Measurements from ENCODE around the gene TBC1D19. TPM values are rescaled to one million over a fixed set of nuclear protein-coding genes. Genes with fewer than 3 reads are reported as not detected.

TBC1D19 gene
- total and polyA plus RNA-seq, 4 donors: 1.2 to 5.8 (median 2.2) TPM

GRCh38 chr4:26717332-26717731, 133.4 kb downstream of the TBC1D19 start:
- Histone ChIP-seq H3K9me3 (ENCODE audit: control insufficient read depth in 4 of 4, low read length in 3 of 4) (no peaks in the 10 kb centered on the region), H3K27me3 (ENCODE audit: control insufficient read depth in 4 of 4, insufficient read depth in 4 of 4, low read length in 3 of 4) (no peaks in the 10 kb centered on the region), H3K27ac (ENCODE audit: low read depth in 1 of 2, low read length in 2 of 2) (no peak overlapping the region), H3K4me1 (ENCODE audit: control insufficient read depth in 4 of 4, insufficient read depth in 4 of 4, low read length in 3 of 4) (no peaks in the 10 kb centered on the region), H3K4me3 (ENCODE audit: low read depth in 1 of 3, low read length in 3 of 3) (no peak overlapping the region), H3K9ac (ENCODE audit: low read depth in 1 of 2, low read length in 2 of 2) (no peak overlapping the region), H3K36me3 (ENCODE audit: control insufficient read depth in 4 of 4, insufficient read depth in 3 of 4, low read depth in 1 of 4, low read length in 3 of 4) (no peaks in the 10 kb centered on the region)
- no peak for DNase-seq (ENCODE audit: low spot score)
- WGBS: 78% methylated on average over 2 of the region's 2 CpGs
- TF ChIP-seq RAD21 (IDR thresholded peaks at IDR 0.05) (no peak), RXRA (IDR thresholded peaks at IDR 0.05) (no peak), FOXA1 (IDR thresholded peaks at IDR 0.05) (no peak), HNF4A (conservative IDR thresholded peaks at IDR 0.05) (no peak), EGR1 (IDR thresholded peaks at IDR 0.05; ENCODE audit: low read depth in 2 of 2) (no peak), GABPA (IDR thresholded peaks at IDR 0.05 in 1 of 2, conservative IDR thresholded peaks at IDR 0.05 in 1 of 2) (no peak), TAF1 (conservative IDR thresholded peaks at IDR 0.05) (no peak), JUND (IDR thresholded peaks at IDR 0.05) (no peak), SP1 (IDR thresholded peaks at IDR 0.05) (no peak), MAX (IDR thresholded peaks at IDR 0.05) (no peak), ATF3 (IDR thresholded peaks at IDR 0.05) (no peak), HNF4G (IDR thresholded peaks at IDR 0.05) (no peak), NR2F2 (IDR thresholded peaks at IDR 0.05) (no peak), FOXA2 (IDR thresholded peaks at IDR 0.05) (no peak), CTCF (IDR thresholded peaks at IDR 0.05; ENCODE audit: low read depth, low read length, missing input control) (no peak), YY1 (IDR thresholded peaks at IDR 0.05) (no peak)
- TF ChIP-seq, protein P1, sequence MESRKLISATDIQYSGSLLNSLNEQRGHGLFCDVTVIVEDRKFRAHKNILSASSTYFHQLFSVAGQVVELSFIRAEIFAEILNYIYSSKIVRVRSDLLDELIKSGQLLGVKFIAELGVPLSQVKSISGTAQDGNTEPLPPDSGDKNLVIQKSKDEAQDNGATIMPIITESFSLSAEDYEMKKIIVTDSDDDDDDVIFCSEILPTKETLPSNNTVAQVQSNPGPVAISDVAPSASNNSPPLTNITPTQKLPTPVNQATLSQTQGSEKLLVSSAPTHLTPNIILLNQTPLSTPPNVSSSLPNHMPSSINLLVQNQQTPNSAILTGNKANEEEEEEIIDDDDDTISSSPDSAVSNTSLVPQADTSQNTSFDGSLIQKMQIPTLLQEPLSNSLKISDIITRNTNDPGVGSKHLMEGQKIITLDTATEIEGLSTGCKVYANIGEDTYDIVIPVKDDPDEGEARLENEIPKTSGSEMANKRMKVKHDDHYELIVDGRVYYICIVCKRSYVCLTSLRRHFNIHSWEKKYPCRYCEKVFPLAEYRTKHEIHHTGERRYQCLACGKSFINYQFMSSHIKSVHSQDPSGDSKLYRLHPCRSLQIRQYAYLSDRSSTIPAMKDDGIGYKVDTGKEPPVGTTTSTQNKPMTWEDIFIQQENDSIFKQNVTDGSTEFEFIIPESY (IDR thresholded peaks at IDR 0.05): no peak
- TF ChIP-seq, protein P2, sequence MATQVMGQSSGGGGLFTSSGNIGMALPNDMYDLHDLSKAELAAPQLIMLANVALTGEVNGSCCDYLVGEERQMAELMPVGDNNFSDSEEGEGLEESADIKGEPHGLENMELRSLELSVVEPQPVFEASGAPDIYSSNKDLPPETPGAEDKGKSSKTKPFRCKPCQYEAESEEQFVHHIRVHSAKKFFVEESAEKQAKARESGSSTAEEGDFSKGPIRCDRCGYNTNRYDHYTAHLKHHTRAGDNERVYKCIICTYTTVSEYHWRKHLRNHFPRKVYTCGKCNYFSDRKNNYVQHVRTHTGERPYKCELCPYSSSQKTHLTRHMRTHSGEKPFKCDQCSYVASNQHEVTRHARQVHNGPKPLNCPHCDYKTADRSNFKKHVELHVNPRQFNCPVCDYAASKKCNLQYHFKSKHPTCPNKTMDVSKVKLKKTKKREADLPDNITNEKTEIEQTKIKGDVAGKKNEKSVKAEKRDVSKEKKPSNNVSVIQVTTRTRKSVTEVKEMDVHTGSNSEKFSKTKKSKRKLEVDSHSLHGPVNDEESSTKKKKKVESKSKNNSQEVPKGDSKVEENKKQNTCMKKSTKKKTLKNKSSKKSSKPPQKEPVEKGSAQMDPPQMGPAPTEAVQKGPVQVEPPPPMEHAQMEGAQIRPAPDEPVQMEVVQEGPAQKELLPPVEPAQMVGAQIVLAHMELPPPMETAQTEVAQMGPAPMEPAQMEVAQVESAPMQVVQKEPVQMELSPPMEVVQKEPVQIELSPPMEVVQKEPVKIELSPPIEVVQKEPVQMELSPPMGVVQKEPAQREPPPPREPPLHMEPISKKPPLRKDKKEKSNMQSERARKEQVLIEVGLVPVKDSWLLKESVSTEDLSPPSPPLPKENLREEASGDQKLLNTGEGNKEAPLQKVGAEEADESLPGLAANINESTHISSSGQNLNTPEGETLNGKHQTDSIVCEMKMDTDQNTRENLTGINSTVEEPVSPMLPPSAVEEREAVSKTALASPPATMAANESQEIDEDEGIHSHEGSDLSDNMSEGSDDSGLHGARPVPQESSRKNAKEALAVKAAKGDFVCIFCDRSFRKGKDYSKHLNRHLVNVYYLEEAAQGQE (IDR thresholded peaks at IDR 0.05): no peak

Measured in liver (tissue), 9 donors.